Endothelial cell (in vitro differentiated cells): Measurements from ENCODE around the gene ANKH. TPM values are rescaled to one million over a fixed set of nuclear protein-coding genes. Genes with fewer than 3 reads are reported as not detected.
A peak's percentile ranks its signal among the peaks of the same experiment; 100 is the strongest.

Experiments used
- DNase-seq: peaks from one replicate; pipeline ENCODE4 v3.0.0; 2021; ENCODE audit warnings: low spot score
- H3K27ac Mint-ChIP-seq: one replicate; pipeline ENCODE4 v1.8.0; 2021; ENCODE audit warnings: mixed read lengths, inconsistent platforms; ENCODE audit not compliant: unreplicated experiment
- H3K27me3 Mint-ChIP-seq: one replicate; pipeline ENCODE4 v1.8.0; 2021; ENCODE audit warnings: mild to moderate bottlenecking, moderate library complexity, mixed read lengths, inconsistent platforms; ENCODE audit not compliant: unreplicated experiment
- H3K36me3 Mint-ChIP-seq: one replicate; pipeline ENCODE4 v1.8.0; 2021; ENCODE audit warnings: mild to moderate bottlenecking, low read depth, mixed read lengths, inconsistent platforms; ENCODE audit not compliant: unreplicated experiment
- H3K4me1 Mint-ChIP-seq: one replicate; pipeline ENCODE4 v1.8.0; 2021; ENCODE audit warnings: mild to moderate bottlenecking, mixed read lengths, inconsistent platforms; ENCODE audit not compliant: unreplicated experiment
- H3K4me3 Mint-ChIP-seq: one replicate; pipeline ENCODE4 v1.8.0; 2021; ENCODE audit warnings: mild to moderate bottlenecking, mixed read lengths, inconsistent platforms; ENCODE audit not compliant: unreplicated experiment
- H3K9me3 Mint-ChIP-seq: one replicate; pipeline ENCODE4 v1.8.0; 2021; ENCODE audit warnings: mixed read lengths, inconsistent platforms; ENCODE audit not compliant: unreplicated experiment
- total RNA-seq: library from RNA; stranded (reverse); fragmentation: NEBNext Ultra II Directional; extraction: Animal tissue kit (Norgen Biotek cat#: 25700); gene quantifications from one replicate; pipeline ENCODE4 v1.2.1, GENCODE V29; 2021; ENCODE audit not compliant: unreplicated experiment
- TF ChIP-seq, protein P1 (sequence below): fragments of 200-600 bp; sonication (generic); IDR thresholded peaks from one replicate; pipeline ENCODE4 v1.5.0; 2021; ENCODE audit warnings: antibody characterized with exemption; ENCODE audit not compliant: unreplicated experiment

ANKH gene
- total RNA-seq, 1 donor from 2014 or later, result 61.8 TPM

DNA sequence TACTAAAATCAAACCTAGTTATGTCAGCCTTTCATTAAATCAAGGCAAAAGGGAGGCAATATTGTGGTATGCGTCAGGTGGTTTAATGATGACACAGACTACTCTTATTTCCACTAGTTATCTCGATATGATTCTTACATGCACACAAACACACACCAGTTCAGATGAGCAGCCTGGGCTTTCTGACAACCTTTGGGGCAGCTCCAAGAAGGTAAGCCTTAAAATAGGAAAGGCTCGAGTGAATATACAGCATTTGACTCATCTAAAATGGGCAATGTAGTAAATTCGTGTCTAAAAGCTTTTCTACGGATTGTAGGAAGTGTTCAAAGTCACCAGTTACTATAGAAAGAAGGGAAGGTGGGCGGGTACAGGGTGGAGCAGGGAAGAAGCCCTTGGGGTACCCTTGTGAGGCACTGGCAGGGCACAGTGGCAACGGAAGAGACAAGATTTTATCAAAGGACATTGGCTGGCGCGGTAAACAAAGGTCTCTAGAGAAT, 1.9 kb downstream of the ANKH start:
- Mint-ChIP-seq H3K9me3 (no peaks in the 10 kb centered on the region), H3K4me1 (peaks cover 20% of the 10 kb centered on the region), H3K36me3 (no peaks in the 10 kb centered on the region), H3K27me3 (peaks cover 7% of the 10 kb centered on the region), H3K27ac (no peak overlapping the region), H3K4me3 (peak overlapping the region; percentile 78)
- TF ChIP-seq, protein P1, sequence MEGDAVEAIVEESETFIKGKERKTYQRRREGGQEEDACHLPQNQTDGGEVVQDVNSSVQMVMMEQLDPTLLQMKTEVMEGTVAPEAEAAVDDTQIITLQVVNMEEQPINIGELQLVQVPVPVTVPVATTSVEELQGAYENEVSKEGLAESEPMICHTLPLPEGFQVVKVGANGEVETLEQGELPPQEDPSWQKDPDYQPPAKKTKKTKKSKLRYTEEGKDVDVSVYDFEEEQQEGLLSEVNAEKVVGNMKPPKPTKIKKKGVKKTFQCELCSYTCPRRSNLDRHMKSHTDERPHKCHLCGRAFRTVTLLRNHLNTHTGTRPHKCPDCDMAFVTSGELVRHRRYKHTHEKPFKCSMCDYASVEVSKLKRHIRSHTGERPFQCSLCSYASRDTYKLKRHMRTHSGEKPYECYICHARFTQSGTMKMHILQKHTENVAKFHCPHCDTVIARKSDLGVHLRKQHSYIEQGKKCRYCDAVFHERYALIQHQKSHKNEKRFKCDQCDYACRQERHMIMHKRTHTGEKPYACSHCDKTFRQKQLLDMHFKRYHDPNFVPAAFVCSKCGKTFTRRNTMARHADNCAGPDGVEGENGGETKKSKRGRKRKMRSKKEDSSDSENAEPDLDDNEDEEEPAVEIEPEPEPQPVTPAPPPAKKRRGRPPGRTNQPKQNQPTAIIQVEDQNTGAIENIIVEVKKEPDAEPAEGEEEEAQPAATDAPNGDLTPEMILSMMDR, result no peak
- DNase-seq, result no peak

DNA sequence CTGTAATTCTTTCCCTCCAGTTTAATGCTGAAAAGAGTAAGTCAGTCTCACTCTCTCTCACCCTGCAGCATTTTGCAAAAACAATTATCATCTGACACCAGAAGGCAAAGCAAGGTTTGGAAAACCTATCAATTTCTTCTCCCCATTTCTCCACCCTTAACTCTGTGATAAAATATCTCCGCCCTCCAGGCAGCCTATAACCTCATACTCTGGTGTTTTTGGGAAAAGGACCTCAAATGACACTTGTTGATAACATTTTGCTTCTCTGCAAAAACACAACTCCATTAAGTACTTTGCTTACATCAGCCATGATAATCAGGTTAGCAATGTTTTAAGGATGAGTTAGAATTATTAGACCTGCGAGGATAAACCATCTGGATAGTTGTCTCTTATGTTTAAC, 2.3 kb downstream of the ANKH start:
- DNase-seq, result no peak
- Mint-ChIP-seq H3K27ac (no peak overlapping the region), H3K27me3 (peaks cover 7% of the 10 kb centered on the region), H3K36me3 (no peaks in the 10 kb centered on the region), H3K4me1 (peaks cover 20% of the 10 kb centered on the region), H3K9me3 (no peaks in the 10 kb centered on the region), H3K4me3 (no peak overlapping the region)
- TF ChIP-seq, protein P1, result no peak

DNA sequence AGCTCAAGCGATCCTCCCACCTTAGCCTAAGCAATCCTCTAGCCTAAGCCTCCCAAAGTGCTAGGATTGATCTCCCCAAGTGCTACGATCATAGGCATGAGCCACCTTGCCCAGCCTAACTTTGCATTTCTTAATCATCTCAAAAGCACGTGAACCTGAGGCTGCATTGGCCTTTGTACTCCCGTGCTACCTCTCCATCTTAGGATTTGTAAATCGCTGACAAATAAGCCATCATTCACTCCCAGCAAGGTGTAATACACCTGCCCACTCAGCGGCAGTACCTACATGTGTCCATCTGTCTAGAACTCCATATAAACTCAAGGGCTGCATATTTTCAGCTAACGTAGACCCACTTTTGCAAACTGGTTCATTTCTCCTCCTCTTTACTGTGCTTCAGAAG, 2.8 kb downstream of the ANKH start:
- no peak for DNase-seq
- H3K9me3 Mint-ChIP-seq, result no peaks in the 10 kb centered on the region
- H3K4me1 Mint-ChIP-seq, result peaks cover 19% of the 10 kb centered on the region
- TF ChIP-seq, protein P1, result no peak
- H3K27ac Mint-ChIP-seq, result no peak overlapping the region
- no peaks in the 10 kb centered on the region for H3K36me3 Mint-ChIP-seq
- peaks cover 7% of the 10 kb centered on the region for H3K27me3 Mint-ChIP-seq
- no peak overlapping the region for H3K4me3 Mint-ChIP-seq

DNA sequence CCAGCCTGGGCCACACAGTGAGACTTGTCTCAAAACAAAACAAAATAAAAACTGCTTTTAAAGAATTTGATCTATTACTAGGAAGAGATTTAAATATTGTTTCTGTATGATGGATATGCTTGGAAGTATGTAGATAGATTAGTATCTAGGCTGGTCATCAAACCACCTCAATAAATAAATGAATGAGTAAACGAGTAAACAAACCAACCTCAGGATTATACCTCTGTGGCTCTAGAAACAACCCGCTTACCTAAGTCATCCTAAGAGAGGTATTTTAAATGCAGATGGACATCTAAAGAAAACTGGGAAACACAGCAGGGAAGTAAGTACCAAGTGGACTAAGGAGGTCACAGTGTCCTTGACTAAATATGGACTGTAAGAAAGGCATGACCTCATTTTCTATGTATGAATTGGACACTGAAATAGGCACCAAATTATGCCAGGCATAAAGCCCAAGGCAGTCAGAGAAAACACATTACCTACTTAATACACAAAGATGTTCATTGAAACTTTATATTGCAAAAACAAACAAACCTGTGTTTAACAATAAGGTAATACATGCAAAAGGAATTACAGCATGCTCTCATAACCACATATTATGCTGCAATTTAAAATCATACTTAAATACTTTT, 7.3 kb downstream of the ANKH start:
- no peak overlapping the region for H3K4me3 Mint-ChIP-seq
- DNase-seq, result no peak

DNA sequence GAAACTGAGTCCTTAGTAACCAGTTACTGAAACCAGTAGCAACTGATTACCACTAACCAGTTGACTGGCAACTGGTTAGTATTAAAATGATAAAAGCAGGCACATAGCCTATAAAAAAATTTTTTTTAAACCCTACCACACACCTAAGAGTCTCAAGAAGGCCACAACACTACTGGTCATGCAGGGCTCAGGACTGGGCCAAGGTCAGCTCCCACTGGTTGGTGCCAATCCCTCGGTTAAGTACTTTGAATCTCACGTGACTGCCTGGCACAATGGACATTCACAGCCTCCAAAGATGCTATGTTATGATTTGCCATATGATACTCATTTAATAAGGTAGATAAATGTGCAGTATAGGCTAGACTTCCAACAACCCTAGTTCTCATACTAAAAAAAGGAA, 8.5 kb downstream of the ANKH start:
- no peaks in the 10 kb centered on the region for H3K36me3 Mint-ChIP-seq
- TF ChIP-seq, protein P1, result no peak
- no peaks in the 10 kb centered on the region for H3K9me3 Mint-ChIP-seq
- H3K27ac Mint-ChIP-seq, result no peak overlapping the region
- H3K4me1 Mint-ChIP-seq, result no peaks in the 10 kb centered on the region
- DNase-seq, result no peak
- H3K4me3 Mint-ChIP-seq, result no peak overlapping the region
- no peaks in the 10 kb centered on the region for H3K27me3 Mint-ChIP-seq

More for the DNA sequence above, 7.3 kb downstream of the ANKH start:
- Mint-ChIP-seq H3K36me3 (no peaks in the 10 kb centered on the region), H3K27ac (no peak overlapping the region), H3K27me3 (no peaks in the 10 kb centered on the region), H3K9me3 (no peaks in the 10 kb centered on the region), H3K4me1 (peaks cover 5% of the 10 kb centered on the region)
- TF ChIP-seq, protein P1, result no peak
